Measurements from ENCODE around the gene LYPD6B.
A peak's percentile ranks its signal among the peaks of the same experiment; 100 is the strongest.

Gene LYPD6B

DNA sequence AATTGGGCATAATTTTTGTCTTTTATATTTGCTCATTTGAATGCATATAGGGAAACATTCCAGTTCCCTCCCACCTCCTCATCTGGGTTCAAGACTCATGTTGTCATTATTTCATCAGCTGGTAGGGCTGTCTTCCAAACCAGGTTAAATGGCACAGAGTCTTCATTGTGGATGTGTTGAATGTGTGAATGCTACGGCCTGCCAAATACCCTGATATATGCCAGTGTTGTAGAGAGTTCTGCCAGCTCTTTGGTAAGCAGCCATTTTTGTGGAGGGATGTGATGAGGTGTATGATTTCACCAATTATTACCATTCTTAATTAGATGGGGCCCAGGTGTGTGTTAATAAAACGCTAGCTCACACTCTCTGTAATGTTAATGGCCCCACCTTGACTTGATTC lies 121.7 kb downstream of the LYPD6B start:
- Histone ChIP-seq H3K9ac (ENCODE audit: low read length) (no peak overlapping the region), H3K27me3 (ENCODE audit: insufficient read depth, low read length) (no peaks in the 10 kb centered on the region), H3K4me2 (ENCODE audit: low read length) (no peak overlapping the region), H3K79me2 (ENCODE audit: insufficient read depth, low read length) (no peaks in the 10 kb centered on the region), H4K20me1 (ENCODE audit: insufficient read depth, low read length) (no peaks in the 10 kb centered on the region), H3K36me3 (ENCODE audit: insufficient read depth, low read length) (no peaks in the 10 kb centered on the region), H3K27ac (ENCODE audit: low read depth, low read length, poor library complexity, severe bottlenecking) (no peak overlapping the region), H2AFZ (ENCODE audit: low read length) (no peak overlapping the region), H3K9me3 (ENCODE audit: low read length) (no peaks in the 10 kb centered on the region), H3K9me2 (ENCODE audit: low read depth, low read length) (no peaks in the 10 kb centered on the region), H3F3A (ENCODE audit: insufficient read depth, low read length) (no peaks in the 10 kb centered on the region), H3K4me3 (ENCODE audit: low read depth, low read length, poor library complexity, severe bottlenecking) (no peak overlapping the region), H3K4me1 (ENCODE audit: insufficient read depth, low read length, severe bottlenecking) (peaks cover 16% of the 10 kb centered on the region)
- TF ChIP-seq, protein P1, sequence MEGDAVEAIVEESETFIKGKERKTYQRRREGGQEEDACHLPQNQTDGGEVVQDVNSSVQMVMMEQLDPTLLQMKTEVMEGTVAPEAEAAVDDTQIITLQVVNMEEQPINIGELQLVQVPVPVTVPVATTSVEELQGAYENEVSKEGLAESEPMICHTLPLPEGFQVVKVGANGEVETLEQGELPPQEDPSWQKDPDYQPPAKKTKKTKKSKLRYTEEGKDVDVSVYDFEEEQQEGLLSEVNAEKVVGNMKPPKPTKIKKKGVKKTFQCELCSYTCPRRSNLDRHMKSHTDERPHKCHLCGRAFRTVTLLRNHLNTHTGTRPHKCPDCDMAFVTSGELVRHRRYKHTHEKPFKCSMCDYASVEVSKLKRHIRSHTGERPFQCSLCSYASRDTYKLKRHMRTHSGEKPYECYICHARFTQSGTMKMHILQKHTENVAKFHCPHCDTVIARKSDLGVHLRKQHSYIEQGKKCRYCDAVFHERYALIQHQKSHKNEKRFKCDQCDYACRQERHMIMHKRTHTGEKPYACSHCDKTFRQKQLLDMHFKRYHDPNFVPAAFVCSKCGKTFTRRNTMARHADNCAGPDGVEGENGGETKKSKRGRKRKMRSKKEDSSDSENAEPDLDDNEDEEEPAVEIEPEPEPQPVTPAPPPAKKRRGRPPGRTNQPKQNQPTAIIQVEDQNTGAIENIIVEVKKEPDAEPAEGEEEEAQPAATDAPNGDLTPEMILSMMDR (IDR thresholded peaks at IDR 0.05; ENCODE audit: low read length) = no peak
- no peak for TF ChIP-seq EZH2 (IDR thresholded peaks at IDR 0.05; ENCODE audit: borderline replicate concordance, low read length)

DNA sequence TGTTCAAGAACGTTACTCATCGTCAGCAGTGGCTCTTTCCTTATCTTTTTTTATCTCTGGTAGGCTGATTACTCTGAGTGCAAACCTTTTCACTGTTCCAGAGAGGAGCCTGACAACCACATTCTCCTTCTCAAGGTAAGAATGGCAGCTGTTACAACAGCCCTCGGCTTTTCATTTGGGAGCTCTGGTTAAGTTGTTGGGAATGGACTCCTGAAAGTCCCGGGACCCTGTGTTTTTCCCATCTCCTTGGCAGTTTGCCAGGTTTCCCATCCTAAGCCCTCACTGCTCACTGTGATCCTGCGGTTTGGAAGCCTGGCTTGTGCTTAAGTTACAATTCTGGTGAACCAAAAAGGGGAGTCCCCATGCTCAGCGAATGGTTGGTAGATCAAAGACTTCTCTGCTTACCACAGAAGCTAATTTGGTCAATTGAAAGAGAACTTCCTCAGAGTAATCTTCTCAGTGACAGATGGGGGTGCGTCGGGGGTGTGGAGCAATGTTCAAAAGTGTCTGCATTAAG lies 122.3 kb downstream of the LYPD6B start:
- H3F3A ChIP-seq (ENCODE audit: insufficient read depth, low read length) = no peaks in the 10 kb centered on the region
- H3K27me3 ChIP-seq (ENCODE audit: insufficient read depth, low read length) = no peaks in the 10 kb centered on the region
- H4K20me1 ChIP-seq (ENCODE audit: insufficient read depth, low read length) = no peaks in the 10 kb centered on the region
- no peak overlapping the region for H3K9ac ChIP-seq (ENCODE audit: low read length)
- no peak overlapping the region for H2AFZ ChIP-seq (ENCODE audit: low read length)
- H3K9me3 ChIP-seq (ENCODE audit: low read length) = no peaks in the 10 kb centered on the region
- H3K79me2 ChIP-seq (ENCODE audit: insufficient read depth, low read length) = no peaks in the 10 kb centered on the region
- H3K9me2 ChIP-seq (ENCODE audit: low read depth, low read length) = no peaks in the 10 kb centered on the region
- peaks cover 16% of the 10 kb centered on the region for H3K4me1 ChIP-seq (ENCODE audit: insufficient read depth, low read length, severe bottlenecking)
- H3K27ac ChIP-seq (ENCODE audit: low read depth, low read length, poor library complexity, severe bottlenecking) = no peak overlapping the region
- no peak overlapping the region for H3K4me3 ChIP-seq (ENCODE audit: low read depth, low read length, poor library complexity, severe bottlenecking)
- TF ChIP-seq, protein P1 (IDR thresholded peaks at IDR 0.05; ENCODE audit: low read length) = no peak
- no peak for TF ChIP-seq EZH2 (IDR thresholded peaks at IDR 0.05; ENCODE audit: borderline replicate concordance, low read length)
- no peaks in the 10 kb centered on the region for H3K36me3 ChIP-seq (ENCODE audit: insufficient read depth, low read length)
- peak overlapping the region; percentile 16; the same call in 1 of the 2 replicates for H3K4me2 ChIP-seq (ENCODE audit: low read length)

DNA sequence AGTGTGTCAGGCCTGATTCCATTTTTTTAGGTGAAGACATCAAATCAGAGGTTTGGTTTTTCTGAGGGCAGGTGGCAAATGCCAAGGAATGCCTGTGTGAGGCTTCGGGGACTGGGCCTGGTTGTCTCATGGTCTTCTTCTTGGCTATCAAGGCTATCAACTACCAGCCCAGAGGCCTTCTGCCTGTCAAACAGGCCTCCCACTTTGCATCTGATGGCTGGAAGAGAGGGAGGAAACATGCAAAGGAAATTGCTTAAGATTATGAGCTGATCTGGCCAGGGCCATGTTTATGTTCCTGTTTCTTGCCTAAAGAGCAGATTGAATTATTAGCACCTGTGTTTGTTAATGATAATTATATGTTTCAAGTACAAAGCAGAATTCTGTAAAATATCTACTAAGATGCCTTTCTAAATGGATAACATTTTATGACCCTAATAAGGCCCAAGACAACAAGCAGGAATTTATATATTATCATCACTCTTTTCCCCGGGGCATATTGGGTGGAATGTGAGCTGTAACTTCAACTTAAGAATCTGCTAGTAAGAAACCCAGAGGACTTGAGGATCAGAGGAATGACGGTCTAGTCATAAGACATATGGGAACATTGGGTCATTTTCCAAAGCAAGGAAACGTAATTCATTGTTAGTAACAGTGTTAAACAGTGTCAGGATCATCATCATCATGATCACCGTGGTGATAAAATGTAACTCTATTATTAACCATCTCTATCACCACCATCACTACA lies 123.2 kb downstream of the LYPD6B start:
- Histone ChIP-seq H4K20me1 (ENCODE audit: insufficient read depth, low read length) (no peaks in the 10 kb centered on the region), H2AFZ (ENCODE audit: low read length) (no peak overlapping the region), H3K9ac (ENCODE audit: low read length) (no peak overlapping the region), H3F3A (ENCODE audit: insufficient read depth, low read length) (no peaks in the 10 kb centered on the region), H3K9me2 (ENCODE audit: low read depth, low read length) (no peaks in the 10 kb centered on the region), H3K4me1 (ENCODE audit: insufficient read depth, low read length, severe bottlenecking) (peaks cover 16% of the 10 kb centered on the region), H3K27ac (ENCODE audit: low read depth, low read length, poor library complexity, severe bottlenecking) (no peak overlapping the region), H3K79me2 (ENCODE audit: insufficient read depth, low read length) (no peaks in the 10 kb centered on the region), H3K9me3 (ENCODE audit: low read length) (no peaks in the 10 kb centered on the region), H3K4me3 (ENCODE audit: low read depth, low read length, poor library complexity, severe bottlenecking) (no peak overlapping the region), H3K36me3 (ENCODE audit: insufficient read depth, low read length) (no peaks in the 10 kb centered on the region), H3K27me3 (ENCODE audit: insufficient read depth, low read length) (no peaks in the 10 kb centered on the region), H3K4me2 (ENCODE audit: low read length) (no peak overlapping the region; the same call in 1 of the 2 replicates)
- TF ChIP-seq EZH2 (IDR thresholded peaks at IDR 0.05; ENCODE audit: borderline replicate concordance, low read length) = no peak
- TF ChIP-seq, protein P1 (IDR thresholded peaks at IDR 0.05; ENCODE audit: low read length) = no peak

Data from OCI-LY1 (cell line).